A549 (cell line): Measurements from ENCODE around the gene ANKRD11. TPM values are rescaled to one million over a fixed set of nuclear protein-coding genes. Genes with fewer than 3 reads are reported as not detected.

ENCODE experiments used
- ATAC-seq, 2 experiments: fragments of 200-7000 bp in 1 of 2; fragments of >200 bp in 1 of 2; cut with Nextera tagmentation in 1 of 2; cut with Tn5 transposase in 1 of 2; 3 replicates each; pipeline versions ENCODE4 v1.8.0 to v1.9.1; 2018 to 2020; ENCODE audit warnings: mild to moderate bottlenecking in 1 of 2, moderate library complexity in 1 of 2
- CTCF ChIA-PET: fragments of 300-600 bp; sonication (Branson Sonifier 250); formaldehyde crosslinking; extraction: SDS; loops from one replicate; lab custom pipeline; 2021; ENCODE audit warnings: antibody characterized with exemption, inconsistent platforms; lab: Yijun Ruan, JAX
- POLR2A ChIA-PET: fragments of 350-600 bp; formaldehyde crosslinking; extraction: SDS; loops from one replicate; lab custom pipeline; 2021; ENCODE audit warnings: antibody characterized with exemption, inconsistent platforms; lab: Yijun Ruan, JAX
- DNase-seq, 2 experiments: peaks; one replicate each; pipeline versions ENCODE4 v3.0.0 to v3.0.0-alpha.2; 2011 to 2016; ENCODE audit warnings: low read depth in 1 of 2, low spot score in 1 of 2
- FAIRE-seq: peaks from 2 replicates; lab custom pipeline; 2011; peaks lifted over from hg19 to GRCh38; lab: Jason Lieb, UNC
- H3K27ac ChIP-seq, 2 experiments: fragments of >200 bp; sonication (Bioruptor Twin); formaldehyde crosslinking; 3 replicates each; pipeline ENCODE4 v1.5.1; 2016 to 2017
- H3K4me1 ChIP-seq: fragments of >200 bp; sonication (Bioruptor Twin); formaldehyde crosslinking; 3 replicates; pipeline ENCODE4 v1.6.1; 2016
- H3K4me2 ChIP-seq: fragments of >200 bp; sonication (Bioruptor Twin); formaldehyde crosslinking; 3 replicates; pipeline ENCODE4 v1.6.1; 2016
- H3K4me3 ChIP-seq: fragments of >200 bp; sonication (Bioruptor Twin); formaldehyde crosslinking; 3 replicates; pipeline ENCODE4 v1.5.1; 2016
- H3K9me3 ChIP-seq: fragments of >200 bp; sonication (Bioruptor Twin); formaldehyde crosslinking; 3 replicates; pipeline ENCODE4 v1.6.1; 2016
- CEBPB ChIP-seq, 2 experiments: fragments of >200 bp in 1 of 2; sonication (Bioruptor Twin) in 1 of 2; formaldehyde crosslinking in 1 of 2; IDR thresholded peaks; 2 replicates each; pipeline ENCODE4 v1.6.1; 2012 to 2016
- CHD2 ChIP-seq: fragments of 150-350 bp; IDR thresholded peaks from 2 replicates; pipeline ENCODE4 v1.6.1; 2014; ENCODE audit warnings: low read length; ENCODE audit not compliant: partially characterized antibody
- EP300 ChIP-seq, 2 experiments: fragments of >200 bp; sonication (Bioruptor Twin); formaldehyde crosslinking; IDR thresholded peaks; 2 replicates in 1 of 2; 3 replicates in 1 of 2; pipeline ENCODE4 v1.6.1; 2016 to 2017
- ESRRA ChIP-seq: fragments of 150-350 bp; IDR thresholded peaks from 2 replicates; pipeline ENCODE4 v1.6.1; 2014; ENCODE audit warnings: mild to moderate bottlenecking, low read length, borderline replicate concordance
- FOSB ChIP-seq: fragments of 250-450 bp; sonication (Bioruptor Pico); IDR thresholded peaks from 2 replicates; pipeline ENCODE4 v1.5.0; 2020; ENCODE audit warnings: mild to moderate bottlenecking, moderate library complexity
- FOSL2 ChIP-seq, 2 experiments: fragments of 450-650 bp in 1 of 2; fragments of >200 bp in 1 of 2; sonication (Bioruptor Twin) in 1 of 2; formaldehyde crosslinking; IDR thresholded peaks; 2 replicates each; pipeline versions ENCODE4 v1.5.0 to v1.6.1; 2016 to 2020; ENCODE audit warnings: mild to moderate bottlenecking in 1 of 2, moderate library complexity in 1 of 2
- FOXS1 ChIP-seq: fragments of 250-450 bp; sonication (Bioruptor Pico); IDR thresholded peaks from 2 replicates; pipeline ENCODE4 v1.5.0; 2020; ENCODE audit warnings: mild to moderate bottlenecking, moderate library complexity
- GATA3 ChIP-seq: IDR thresholded peaks from 2 replicates; pipeline ENCODE4 v1.6.1; 2012; ENCODE audit warnings: borderline replicate concordance
- HDAC2 ChIP-seq: fragments of 200-600 bp; sonication (generic); IDR thresholded peaks from 2 replicates; pipeline ENCODE4 v1.6.1; 2016
- HOXA7 ChIP-seq: fragments of 250-450 bp; sonication (Bioruptor Pico); IDR thresholded peaks from 2 replicates; pipeline ENCODE4 v1.5.0; 2020; ENCODE audit warnings: mild to moderate bottlenecking, moderate library complexity
- JUNB ChIP-seq: fragments of >200 bp; sonication (Bioruptor Twin); formaldehyde crosslinking; IDR thresholded peaks from 2 replicates; pipeline ENCODE4 v1.6.1; 2016
- KDM5A ChIP-seq: fragments of 200-600 bp; sonication (generic); IDR thresholded peaks from 2 replicates; pipeline ENCODE4 v1.6.1; 2016; ENCODE audit warnings: antibody characterized with exemption, mild to moderate bottlenecking
- MAFK ChIP-seq: fragments of 450-650 bp; IDR thresholded peaks from 2 replicates; pipeline ENCODE4 v1.6.1; 2014; ENCODE audit not compliant: partially characterized antibody
- MYC ChIP-seq: IDR thresholded peaks from 2 replicates; pipeline ENCODE4 v1.6.1; 2012; ENCODE audit warnings: mild to moderate bottlenecking, inconsistent platforms, low read length, improper control_type of control experiment, borderline replicate concordance
- NFE2L2 ChIP-seq: fragments of 150-350 bp; conservative IDR thresholded peaks from 2 replicates; pipeline ENCODE4 v1.6.1; 2014; ENCODE audit warnings: low read length
- NR3C1 ChIP-seq: fragments of >200 bp; sonication (Bioruptor Twin); formaldehyde crosslinking; IDR thresholded peaks from 3 replicates; pipeline ENCODE4 v1.6.1; 2017
- RAD21 ChIP-seq, 2 experiments: fragments of >200 bp in 1 of 2; sonication (Bioruptor Twin) in 1 of 2; formaldehyde crosslinking in 1 of 2; IDR thresholded peaks in 1 of 2; conservative IDR thresholded peaks in 1 of 2; 2 replicates in 1 of 2; 3 replicates in 1 of 2; pipeline ENCODE4 v1.6.1; 2012 to 2018; ENCODE audit warnings: inconsistent platforms in 1 of 2
- RARB ChIP-seq: fragments of 250-450 bp; sonication (Bioruptor Pico); IDR thresholded peaks from 2 replicates; pipeline ENCODE4 v1.8.0; 2021; ENCODE audit warnings: mild to moderate bottlenecking, moderate library complexity
- RFX5 ChIP-seq: fragments of 450-650 bp; IDR thresholded peaks from 2 replicates; pipeline ENCODE4 v1.7.1; 2014; ENCODE audit warnings: antibody characterized with exemption, mild to moderate bottlenecking, moderate library complexity
- SREBF2 ChIP-seq: fragments of 450-650 bp; IDR thresholded peaks from 2 replicates; pipeline ENCODE4 v1.6.1; 2014; ENCODE audit warnings: mild to moderate bottlenecking, moderate library complexity
- TFCP2L1 ChIP-seq: fragments of 250-450 bp; sonication (Bioruptor Pico); IDR thresholded peaks from 2 replicates; pipeline ENCODE4 v1.5.0; 2021; ENCODE audit warnings: mild to moderate bottlenecking
- TP53 ChIP-seq: fragments of 250-450 bp; sonication (Bioruptor Pico); IDR thresholded peaks from 2 replicates; pipeline ENCODE4 v1.5.0; 2021; ENCODE audit warnings: mild to moderate bottlenecking, moderate library complexity
- ZC3H11A ChIP-seq: fragments of 450-650 bp; IDR thresholded peaks from 2 replicates; pipeline ENCODE4 v1.6.1; 2014; ENCODE audit warnings: antibody characterized with exemption, mild to moderate bottlenecking
- ZNF302 ChIP-seq: fragments of 250-450 bp; sonication (Bioruptor Pico); IDR thresholded peaks from 2 replicates; pipeline ENCODE4 v1.9.0; 2021; ENCODE audit warnings: inconsistent platforms, mild to moderate bottlenecking, moderate library complexity
- WGBS: methylation state at CpG from one replicate; pipeline ENCODE4 v1.1.6; 2017; ENCODE audit errors: missing lambda C conversion rate; 5-methylcytosine and 5-hydroxymethylcytosine counted together
- polyA plus RNA-seq, 4 experiments: library from polyadenylated mRNA; depleted of rRNA in 3 of 4; stranded (reverse); fragments of >200 nt; fragmentation: RNase III in 1 of 4; extraction: RNeasy Plus Mini Kit Qiagen cat#74134 plus additional on column Dnase treatment in 1 of 4; gene quantifications; 2 replicates in 3 of 4; 3 replicates in 1 of 4; pipeline ENCODE4 v1.2.3, GENCODE V29; 2011 to 2017
- TF ChIP-seq, protein P1 (sequence below): IDR thresholded peaks from 2 replicates; pipeline ENCODE4 v1.6.1; 2012
- TF ChIP-seq, protein P2 (sequence below): IDR thresholded peaks from 2 replicates; pipeline ENCODE4 v1.6.1; 2012; ENCODE audit warnings: low read depth, borderline replicate concordance
- TF ChIP-seq, protein P3 (sequence below): fragments of 150-350 bp; IDR thresholded peaks from 2 replicates; pipeline ENCODE4 v1.6.1; 2014; ENCODE audit warnings: low read depth, mild to moderate bottlenecking, low read length
- TF ChIP-seq, protein P4 (sequence below): fragments of >200 bp; sonication (Bioruptor Twin); formaldehyde crosslinking; IDR thresholded peaks from 2 replicates; pipeline ENCODE4 v1.6.1; 2016
- TF ChIP-seq, protein P5 (sequence below): fragments of 250-450 bp; sonication (Bioruptor Pico); IDR thresholded peaks from 2 replicates; pipeline ENCODE4 v1.5.0; 2020; ENCODE audit warnings: low read depth, mild to moderate bottlenecking, moderate library complexity

ANKRD11 gene
- polyA plus RNA-seq, 2 of the 4 experiments (the other 2 are of a cell fraction) = 53.6 to 54.9 TPM

DNA sequence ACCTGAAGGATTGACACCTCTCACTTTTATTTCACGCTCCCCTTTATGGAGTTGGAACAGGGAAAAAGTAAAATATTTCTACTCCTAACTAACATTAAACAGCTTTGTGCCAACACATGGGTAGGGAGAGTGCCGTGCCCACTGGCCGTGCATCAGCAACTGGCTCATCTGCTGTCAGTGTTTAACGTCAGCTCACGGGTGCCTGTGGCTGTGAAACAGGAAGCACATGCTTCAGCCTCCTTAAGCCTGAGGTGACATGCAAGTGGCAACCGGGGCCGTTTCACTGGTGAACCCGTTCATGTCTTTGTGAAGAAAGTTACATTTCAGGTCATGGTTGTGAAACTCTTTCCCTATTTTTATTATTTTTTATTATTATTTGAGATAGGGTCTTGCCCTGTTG is 21.0 kb upstream of the ANKRD11 start:
- ATAC-seq = no peak
- Histone ChIP-seq H3K4me2 (no peak overlapping the region), H3K4me1 (peaks cover 17% of the 10 kb centered on the region), H3K9me3 (no peaks in the 10 kb centered on the region), H3K4me3 (no peak overlapping the region), H3K27ac (no peak overlapping the region)
- ChIA-PET CTCF (interaction anchor here (1.0 kb wide), 1 partner anchor 110 kb away, joined by 3 read pairs; no protein-coding TSS in a partner anchor), POLR2A (no interaction called here)
- 93% methylated on average over 8 of the region's 8 CpGs for WGBS
- TF ChIP-seq RAD21 (conservative IDR thresholded peaks at IDR 0.05 in 1 of 2, IDR thresholded peaks at IDR 0.05 in 1 of 2) = no peak
- TF ChIP-seq ZNF302 = no peak
- TF ChIP-seq FOXS1 (CRISPR knock-in tag) = no peak
- TF ChIP-seq NR3C1 = no peak
- no peak for TF ChIP-seq ZC3H11A
- TF ChIP-seq, protein P1, sequence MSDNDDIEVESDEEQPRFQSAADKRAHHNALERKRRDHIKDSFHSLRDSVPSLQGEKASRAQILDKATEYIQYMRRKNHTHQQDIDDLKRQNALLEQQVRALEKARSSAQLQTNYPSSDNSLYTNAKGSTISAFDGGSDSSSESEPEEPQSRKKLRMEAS = no peak
- TF ChIP-seq ESRRA = no peak
- no peak for TF ChIP-seq EP300 (IDR thresholded peaks at IDR 0.05)
- no peak for TF ChIP-seq KDM5A
- TF ChIP-seq RARB (CRISPR knock-in tag) = no peak
- no peak for TF ChIP-seq GATA3
- no peak for TF ChIP-seq MAFK
- no peak for TF ChIP-seq FOSL2 (IDR thresholded peaks at IDR 0.05)
- no peak for TF ChIP-seq FOSL2 (CRISPR knock-in tag; IDR thresholded peaks at IDR 0.05)
- TF ChIP-seq, protein P2, sequence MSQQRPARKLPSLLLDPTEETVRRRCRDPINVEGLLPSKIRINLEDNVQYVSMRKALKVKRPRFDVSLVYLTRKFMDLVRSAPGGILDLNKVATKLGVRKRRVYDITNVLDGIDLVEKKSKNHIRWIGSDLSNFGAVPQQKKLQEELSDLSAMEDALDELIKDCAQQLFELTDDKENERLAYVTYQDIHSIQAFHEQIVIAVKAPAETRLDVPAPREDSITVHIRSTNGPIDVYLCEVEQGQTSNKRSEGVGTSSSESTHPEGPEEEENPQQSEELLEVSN = no peak
- no peak for TF ChIP-seq NFE2L2
- TF ChIP-seq, protein P3, sequence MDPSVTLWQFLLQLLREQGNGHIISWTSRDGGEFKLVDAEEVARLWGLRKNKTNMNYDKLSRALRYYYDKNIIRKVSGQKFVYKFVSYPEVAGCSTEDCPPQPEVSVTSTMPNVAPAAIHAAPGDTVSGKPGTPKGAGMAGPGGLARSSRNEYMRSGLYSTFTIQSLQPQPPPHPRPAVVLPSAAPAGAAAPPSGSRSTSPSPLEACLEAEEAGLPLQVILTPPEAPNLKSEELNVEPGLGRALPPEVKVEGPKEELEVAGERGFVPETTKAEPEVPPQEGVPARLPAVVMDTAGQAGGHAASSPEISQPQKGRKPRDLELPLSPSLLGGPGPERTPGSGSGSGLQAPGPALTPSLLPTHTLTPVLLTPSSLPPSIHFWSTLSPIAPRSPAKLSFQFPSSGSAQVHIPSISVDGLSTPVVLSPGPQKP = no peak
- no peak for TF ChIP-seq HOXA7 (CRISPR knock-in tag)
- no peak for TF ChIP-seq SREBF2
- TF ChIP-seq TP53 (CRISPR knock-in tag) = no peak
- no peak for TF ChIP-seq RFX5
- no peak for FAIRE-seq
- DNase-seq = no peak

DNA sequence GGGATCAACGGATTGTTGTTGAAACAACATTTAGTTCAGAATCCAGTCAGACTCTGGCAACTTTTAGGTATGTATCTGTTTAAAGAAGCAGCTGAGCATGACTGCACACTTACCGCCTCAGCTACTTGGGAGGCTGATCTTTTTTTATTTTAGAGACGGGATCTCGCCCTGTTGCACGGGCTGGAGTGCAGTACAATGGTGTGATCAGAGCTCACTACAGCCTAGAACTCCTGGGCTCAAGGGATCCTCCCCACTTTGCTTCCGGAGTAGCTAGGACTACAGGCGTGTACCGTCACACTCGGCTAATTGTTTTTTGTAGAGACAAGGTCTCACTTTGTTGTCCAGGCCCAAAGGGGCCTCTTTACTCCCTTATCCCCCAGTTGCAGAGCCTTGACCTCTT is 20.2 kb upstream of the ANKRD11 start:
- H3K9me3 ChIP-seq = no peaks in the 10 kb centered on the region
- TF ChIP-seq, protein P4, sequence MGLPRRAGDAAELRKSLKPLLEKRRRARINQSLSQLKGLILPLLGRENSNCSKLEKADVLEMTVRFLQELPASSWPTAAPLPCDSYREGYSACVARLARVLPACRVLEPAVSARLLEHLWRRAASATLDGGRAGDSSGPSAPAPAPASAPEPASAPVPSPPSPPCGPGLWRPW = no peak
- TF ChIP-seq MYC = no peak
- TF ChIP-seq CEBPB (IDR thresholded peaks at IDR 0.05) = no peak
- no peak for TF ChIP-seq FOSB (CRISPR knock-in tag)
- TF ChIP-seq TFCP2L1 (CRISPR knock-in tag) = no peak
- no peak for TF ChIP-seq HDAC2
- TF ChIP-seq JUNB = no peak
- TF ChIP-seq, protein P5, sequence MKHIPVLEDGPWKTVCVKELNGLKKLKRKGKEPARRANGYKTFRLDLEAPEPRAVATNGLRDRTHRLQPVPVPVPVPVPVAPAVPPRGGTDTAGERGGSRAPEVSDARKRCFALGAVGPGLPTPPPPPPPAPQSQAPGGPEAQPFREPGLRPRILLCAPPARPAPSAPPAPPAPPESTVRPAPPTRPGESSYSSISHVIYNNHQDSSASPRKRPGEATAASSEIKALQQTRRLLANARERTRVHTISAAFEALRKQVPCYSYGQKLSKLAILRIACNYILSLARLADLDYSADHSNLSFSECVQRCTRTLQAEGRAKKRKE (CRISPR knock-in tag) = no peak
- no peak for TF ChIP-seq ZNF302
- no peak for TF ChIP-seq CHD2
- TF ChIP-seq HOXA7 (CRISPR knock-in tag) = no peak
- TF ChIP-seq ESRRA = no peak
- no peak for TF ChIP-seq TP53 (CRISPR knock-in tag)
- peaks cover 25% of the 10 kb centered on the region for H3K4me1 ChIP-seq
- FAIRE-seq (no peak), ATAC-seq (no peak), DNase-seq (no peak)
- no peak overlapping the region for H3K4me2 ChIP-seq
- ChIA-PET CTCF (interaction anchor here (0.7 kb wide), 1 partner anchor 41 kb away, joined by 4 read pairs; no protein-coding TSS in a partner anchor), POLR2A (no interaction called here)
- no peak overlapping the region for H3K4me3 ChIP-seq
- H3K27ac ChIP-seq = no peak overlapping the region
- 90% methylated on average over 9 of the region's 9 CpGs for WGBS
